ENCODE results near the gene VARS2.

DNA sequence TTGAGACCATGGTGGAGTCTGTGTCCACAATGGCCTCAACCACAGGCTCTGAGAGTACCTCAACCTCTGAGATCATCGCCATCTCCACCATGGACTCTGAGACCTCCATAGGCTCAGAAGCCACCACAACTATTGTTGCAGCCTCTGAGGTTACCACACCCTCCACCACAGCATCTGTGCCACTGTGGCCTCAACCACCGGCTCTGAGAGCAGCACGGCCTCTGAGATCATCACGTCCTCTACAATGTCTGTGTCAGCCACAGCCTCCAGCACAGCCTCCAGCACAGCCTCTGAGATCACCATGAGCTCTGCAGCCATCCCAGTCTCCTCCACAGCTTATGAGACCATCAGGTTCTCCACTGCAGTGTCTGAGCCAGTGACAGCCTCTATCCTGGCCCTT, 50.0 kb downstream of the VARS2 start:
- TF ChIP-seq, protein P1, sequence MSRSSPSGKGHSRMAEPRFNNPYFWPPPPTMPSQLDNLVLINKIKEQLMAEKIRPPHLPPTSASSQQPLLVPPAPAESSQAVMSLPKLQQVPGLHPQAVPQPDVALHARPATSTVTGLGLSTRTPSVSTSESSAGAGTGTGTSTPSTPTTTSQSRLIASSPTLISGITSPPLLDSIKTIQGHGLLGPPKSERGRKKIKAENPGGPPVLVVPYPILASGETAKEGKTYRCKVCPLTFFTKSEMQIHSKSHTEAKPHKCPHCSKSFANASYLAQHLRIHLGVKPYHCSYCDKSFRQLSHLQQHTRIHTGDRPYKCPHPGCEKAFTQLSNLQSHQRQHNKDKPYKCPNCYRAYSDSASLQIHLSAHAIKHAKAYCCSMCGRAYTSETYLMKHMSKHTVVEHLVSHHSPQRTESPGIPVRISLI (tag by site-specific recombination; IDR thresholded peaks at IDR 0.05) = no peak
- TF ChIP-seq YY1 (tag by site-specific recombination; IDR thresholded peaks at IDR 0.05) (no peak), ZNF37A (tag by site-specific recombination; IDR thresholded peaks at IDR 0.05) (no peak), ZNF302 (tag by site-specific recombination; IDR thresholded peaks at IDR 0.05; ENCODE audit: low read depth) (no peak), SETDB1 (IDR thresholded peaks at IDR 0.05; ENCODE audit: insufficient read length, low read length) (no peak), ZNF521 (tag by site-specific recombination; IDR thresholded peaks at IDR 0.05) (no peak), YY2 (tag by site-specific recombination; IDR thresholded peaks at IDR 0.05) (no peak), ZSCAN23 (tag by site-specific recombination; IDR thresholded peaks at IDR 0.05) (no peak), EGR2 (tag by site-specific recombination; IDR thresholded peaks at IDR 0.05; ENCODE audit: low read depth) (no peak)
- TF ChIP-seq, protein P2, sequence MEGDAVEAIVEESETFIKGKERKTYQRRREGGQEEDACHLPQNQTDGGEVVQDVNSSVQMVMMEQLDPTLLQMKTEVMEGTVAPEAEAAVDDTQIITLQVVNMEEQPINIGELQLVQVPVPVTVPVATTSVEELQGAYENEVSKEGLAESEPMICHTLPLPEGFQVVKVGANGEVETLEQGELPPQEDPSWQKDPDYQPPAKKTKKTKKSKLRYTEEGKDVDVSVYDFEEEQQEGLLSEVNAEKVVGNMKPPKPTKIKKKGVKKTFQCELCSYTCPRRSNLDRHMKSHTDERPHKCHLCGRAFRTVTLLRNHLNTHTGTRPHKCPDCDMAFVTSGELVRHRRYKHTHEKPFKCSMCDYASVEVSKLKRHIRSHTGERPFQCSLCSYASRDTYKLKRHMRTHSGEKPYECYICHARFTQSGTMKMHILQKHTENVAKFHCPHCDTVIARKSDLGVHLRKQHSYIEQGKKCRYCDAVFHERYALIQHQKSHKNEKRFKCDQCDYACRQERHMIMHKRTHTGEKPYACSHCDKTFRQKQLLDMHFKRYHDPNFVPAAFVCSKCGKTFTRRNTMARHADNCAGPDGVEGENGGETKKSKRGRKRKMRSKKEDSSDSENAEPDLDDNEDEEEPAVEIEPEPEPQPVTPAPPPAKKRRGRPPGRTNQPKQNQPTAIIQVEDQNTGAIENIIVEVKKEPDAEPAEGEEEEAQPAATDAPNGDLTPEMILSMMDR (tag by site-specific recombination; IDR thresholded peaks at IDR 0.05) = no peak
- TF ChIP-seq, protein P3, sequence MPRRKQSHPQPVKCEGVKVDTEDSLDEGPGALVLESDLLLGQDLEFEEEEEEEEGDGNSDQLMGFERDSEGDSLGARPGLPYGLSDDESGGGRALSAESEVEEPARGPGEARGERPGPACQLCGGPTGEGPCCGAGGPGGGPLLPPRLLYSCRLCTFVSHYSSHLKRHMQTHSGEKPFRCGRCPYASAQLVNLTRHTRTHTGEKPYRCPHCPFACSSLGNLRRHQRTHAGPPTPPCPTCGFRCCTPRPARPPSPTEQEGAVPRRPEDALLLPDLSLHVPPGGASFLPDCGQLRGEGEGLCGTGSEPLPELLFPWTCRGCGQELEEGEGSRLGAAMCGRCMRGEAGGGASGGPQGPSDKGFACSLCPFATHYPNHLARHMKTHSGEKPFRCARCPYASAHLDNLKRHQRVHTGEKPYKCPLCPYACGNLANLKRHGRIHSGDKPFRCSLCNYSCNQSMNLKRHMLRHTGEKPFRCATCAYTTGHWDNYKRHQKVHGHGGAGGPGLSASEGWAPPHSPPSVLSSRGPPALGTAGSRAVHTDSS (tag by site-specific recombination; IDR thresholded peaks at IDR 0.05) = no peak
- TF ChIP-seq, protein P4, sequence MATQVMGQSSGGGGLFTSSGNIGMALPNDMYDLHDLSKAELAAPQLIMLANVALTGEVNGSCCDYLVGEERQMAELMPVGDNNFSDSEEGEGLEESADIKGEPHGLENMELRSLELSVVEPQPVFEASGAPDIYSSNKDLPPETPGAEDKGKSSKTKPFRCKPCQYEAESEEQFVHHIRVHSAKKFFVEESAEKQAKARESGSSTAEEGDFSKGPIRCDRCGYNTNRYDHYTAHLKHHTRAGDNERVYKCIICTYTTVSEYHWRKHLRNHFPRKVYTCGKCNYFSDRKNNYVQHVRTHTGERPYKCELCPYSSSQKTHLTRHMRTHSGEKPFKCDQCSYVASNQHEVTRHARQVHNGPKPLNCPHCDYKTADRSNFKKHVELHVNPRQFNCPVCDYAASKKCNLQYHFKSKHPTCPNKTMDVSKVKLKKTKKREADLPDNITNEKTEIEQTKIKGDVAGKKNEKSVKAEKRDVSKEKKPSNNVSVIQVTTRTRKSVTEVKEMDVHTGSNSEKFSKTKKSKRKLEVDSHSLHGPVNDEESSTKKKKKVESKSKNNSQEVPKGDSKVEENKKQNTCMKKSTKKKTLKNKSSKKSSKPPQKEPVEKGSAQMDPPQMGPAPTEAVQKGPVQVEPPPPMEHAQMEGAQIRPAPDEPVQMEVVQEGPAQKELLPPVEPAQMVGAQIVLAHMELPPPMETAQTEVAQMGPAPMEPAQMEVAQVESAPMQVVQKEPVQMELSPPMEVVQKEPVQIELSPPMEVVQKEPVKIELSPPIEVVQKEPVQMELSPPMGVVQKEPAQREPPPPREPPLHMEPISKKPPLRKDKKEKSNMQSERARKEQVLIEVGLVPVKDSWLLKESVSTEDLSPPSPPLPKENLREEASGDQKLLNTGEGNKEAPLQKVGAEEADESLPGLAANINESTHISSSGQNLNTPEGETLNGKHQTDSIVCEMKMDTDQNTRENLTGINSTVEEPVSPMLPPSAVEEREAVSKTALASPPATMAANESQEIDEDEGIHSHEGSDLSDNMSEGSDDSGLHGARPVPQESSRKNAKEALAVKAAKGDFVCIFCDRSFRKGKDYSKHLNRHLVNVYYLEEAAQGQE (tag by site-specific recombination; IDR thresholded peaks at IDR 0.05) = no peak
- TF ChIP-seq, protein P5, sequence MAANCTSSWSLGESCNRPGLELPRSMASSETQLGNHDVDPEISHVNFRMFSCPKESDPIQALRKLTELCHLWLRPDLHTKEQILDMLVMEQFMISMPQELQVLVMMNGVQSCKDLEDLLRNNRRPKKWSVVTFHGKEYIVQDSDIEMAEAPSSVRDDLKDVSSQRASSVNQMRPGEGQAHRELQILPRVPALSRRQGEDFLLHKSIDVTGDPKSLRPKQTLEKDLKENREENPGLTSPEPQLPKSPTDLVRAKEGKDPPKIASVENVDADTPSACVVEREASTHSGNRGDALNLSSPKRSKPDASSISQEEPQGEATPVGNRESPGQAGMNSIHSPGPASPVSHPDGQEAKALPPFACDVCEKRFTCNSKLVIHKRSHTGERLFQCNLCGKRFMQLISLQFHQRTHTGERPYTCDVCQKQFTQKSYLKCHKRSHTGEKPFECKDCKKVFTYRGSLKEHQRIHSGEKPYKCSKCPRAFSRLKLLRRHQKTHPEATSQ (tag by site-specific recombination; IDR thresholded peaks at IDR 0.05) = no peak
